Natural killer cell (primary cell): ENCODE measurements around the gene SLC46A1. TPM values are rescaled to one million over a fixed set of nuclear protein-coding genes. Genes with fewer than 3 reads are reported as not detected.

Experiments used
- ATAC-seq, 3 donors: fragments of 150-1000 bp in 2 of 3; fragments of 200-7000 bp in 1 of 3; cut with Tn5 transposase; 1 replicate in 1 of 3; 2 replicates in 2 of 3; pipeline ENCODE4 v1.10.0; 2021; ENCODE audit warnings: mild to moderate bottlenecking in 2 of 3, moderate library complexity in 2 of 3
- DNase-seq, 2 donors: peaks; one replicate each; pipeline versions ENCODE4 v3.0.0 to v3.0.0-alpha.2; 2013 to 2021; ENCODE audit warnings: mixed read lengths in 1 of 2
- H3K27ac ChIP-seq: one replicate; pipeline ENCODE4 v1.5.1; 2013; ENCODE audit warnings: mild to moderate bottlenecking, low read length
- H3K27me3 ChIP-seq: one replicate; pipeline ENCODE4 v1.6.1; 2013; ENCODE audit warnings: low read length; ENCODE audit not compliant: control insufficient read depth, insufficient read depth
- H3K36me3 ChIP-seq: one replicate; pipeline ENCODE4 v1.6.1; 2013; ENCODE audit warnings: low read length; ENCODE audit not compliant: control insufficient read depth, insufficient read depth
- H3K4me1 ChIP-seq: one replicate; pipeline ENCODE4 v1.6.1; 2013; ENCODE audit warnings: low read length; ENCODE audit not compliant: control insufficient read depth, insufficient read depth
- H3K4me3 ChIP-seq: one replicate; pipeline ENCODE4 v1.5.1; 2013; ENCODE audit warnings: low read length
- H3K9me3 ChIP-seq: one replicate; pipeline ENCODE4 v1.6.1; 2013; ENCODE audit warnings: low read length; ENCODE audit not compliant: control insufficient read depth, insufficient read depth
- H3K27ac Mint-ChIP-seq, 2 donors: one replicate each; pipeline ENCODE4 v1.8.0; 2022; ENCODE audit warnings: mild to moderate bottlenecking in 2 of 2, mixed read lengths in 2 of 2, moderate library complexity in 1 of 2
- H3K27me3 Mint-ChIP-seq, 2 donors: one replicate each; pipeline ENCODE4 v1.8.0; 2022; ENCODE audit warnings: low read depth in 2 of 2, mixed read lengths in 2 of 2
- H3K36me3 Mint-ChIP-seq: one replicate; pipeline ENCODE4 v1.8.0; 2022; ENCODE audit warnings: mixed read lengths
- H3K4me1 Mint-ChIP-seq, 2 donors: one replicate each; pipeline ENCODE4 v1.8.0; 2022; ENCODE audit warnings: mixed read lengths in 2 of 2
- H3K4me3 Mint-ChIP-seq: one replicate; pipeline ENCODE4 v1.8.0; 2022; ENCODE audit warnings: mild to moderate bottlenecking, moderate library complexity, mixed read lengths
- H3K9me3 Mint-ChIP-seq, 2 donors: one replicate each; pipeline ENCODE4 v1.8.0; 2022; ENCODE audit warnings: mixed read lengths in 2 of 2
- WGBS: methylation state at CpG from one replicate; pipeline ENCODE4 v1.1.7; 2013; ENCODE audit warnings: missing lambda C conversion rate; ENCODE audit not compliant: insufficient coverage; 5-methylcytosine and 5-hydroxymethylcytosine counted together
- intact Hi-C: fragments of 100-400 bp; cut with micrococcal nuclease; formaldehyde crosslinking; loops from one replicate; pipeline ENCODE4 v1.14.2; 2022
- total RNA-seq, 4 donors: library from RNA; stranded (reverse); fragments of 120-200 nt in 1 of 4; gene quantifications; one replicate each; pipeline versions ENCODE4 v1.2.3 to v1.2.4, GENCODE V29; 2013 to 2022
- TF ChIP-seq, protein P1 (sequence below): fragments of 200-600 bp; IDR thresholded peaks from one replicate; pipeline ENCODE4 v1.8.0; 2022; ENCODE audit warnings: antibody characterized with exemption

SLC46A1 gene
- total RNA-seq, 3 donors from 2014 or later (not counting 1 experiment from before 2014, with no cell fraction given), result 0.54 to 0.84 (median 0.55) TPM

GRCh38 chr17:28427371-28427770 lies 21.4 kb upstream of the SLC46A1 start:
- Mint-ChIP-seq H3K4me3 (no peak overlapping the region), H3K27me3 (peaks cover 12 to 17% of the 10 kb centered on the region in 2 donors), H3K36me3 (no peaks in the 10 kb centered on the region), H3K27ac (no peak overlapping the region), H3K4me1 (no peaks in the 10 kb centered on the region), H3K9me3 (no peaks in the 10 kb centered on the region)
- Histone ChIP-seq H3K4me1 (no peaks in the 10 kb centered on the region), H3K4me3 (no peak overlapping the region), H3K27me3 (no peaks in the 10 kb centered on the region), H3K27ac (no peak overlapping the region), H3K36me3 (no peaks in the 10 kb centered on the region), H3K9me3 (no peaks in the 10 kb centered on the region)
- intact Hi-C loops, result no loop called here
- no peak for ATAC-seq
- 100% methylated on average over 2 of the region's 5 CpGs for WGBS
- TF ChIP-seq, protein P1, sequence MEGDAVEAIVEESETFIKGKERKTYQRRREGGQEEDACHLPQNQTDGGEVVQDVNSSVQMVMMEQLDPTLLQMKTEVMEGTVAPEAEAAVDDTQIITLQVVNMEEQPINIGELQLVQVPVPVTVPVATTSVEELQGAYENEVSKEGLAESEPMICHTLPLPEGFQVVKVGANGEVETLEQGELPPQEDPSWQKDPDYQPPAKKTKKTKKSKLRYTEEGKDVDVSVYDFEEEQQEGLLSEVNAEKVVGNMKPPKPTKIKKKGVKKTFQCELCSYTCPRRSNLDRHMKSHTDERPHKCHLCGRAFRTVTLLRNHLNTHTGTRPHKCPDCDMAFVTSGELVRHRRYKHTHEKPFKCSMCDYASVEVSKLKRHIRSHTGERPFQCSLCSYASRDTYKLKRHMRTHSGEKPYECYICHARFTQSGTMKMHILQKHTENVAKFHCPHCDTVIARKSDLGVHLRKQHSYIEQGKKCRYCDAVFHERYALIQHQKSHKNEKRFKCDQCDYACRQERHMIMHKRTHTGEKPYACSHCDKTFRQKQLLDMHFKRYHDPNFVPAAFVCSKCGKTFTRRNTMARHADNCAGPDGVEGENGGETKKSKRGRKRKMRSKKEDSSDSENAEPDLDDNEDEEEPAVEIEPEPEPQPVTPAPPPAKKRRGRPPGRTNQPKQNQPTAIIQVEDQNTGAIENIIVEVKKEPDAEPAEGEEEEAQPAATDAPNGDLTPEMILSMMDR, result no peak
- DNase-seq, result no peak

DNA sequence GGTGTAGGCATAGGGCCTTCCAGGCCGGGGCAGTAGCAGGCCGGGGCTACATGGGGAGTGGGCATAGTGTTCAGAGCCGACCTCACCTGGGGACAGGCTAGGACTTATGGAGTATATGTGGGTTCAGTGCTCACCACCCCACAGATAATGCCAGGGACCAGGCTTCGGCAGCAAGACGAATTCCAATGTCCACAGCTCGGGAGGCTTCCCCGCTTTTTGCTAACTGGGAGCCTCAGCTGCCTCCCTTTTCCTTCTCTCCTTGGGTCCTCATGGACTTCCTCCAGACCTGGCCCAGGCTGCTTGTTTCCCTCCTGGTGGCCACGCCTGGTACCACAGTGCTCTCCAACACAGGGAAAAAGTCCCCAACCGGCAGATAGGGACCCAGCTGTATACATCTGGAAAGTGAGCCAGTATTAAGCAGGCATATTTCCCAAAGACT lies 20.1 kb upstream of the SLC46A1 start:
- H3K4me3 ChIP-seq, result no peak overlapping the region
- H3K4me1 ChIP-seq, result no peaks in the 10 kb centered on the region
- intact Hi-C loops, result no loop called here
- Mint-ChIP-seq H3K4me1 (no peaks in the 10 kb centered on the region), H3K4me3 (no peak overlapping the region), H3K27ac (no peak overlapping the region), H3K27me3 (peaks cover 5 to 9% of the 10 kb centered on the region in 2 donors), H3K9me3 (no peaks in the 10 kb centered on the region), H3K36me3 (no peaks in the 10 kb centered on the region)
- H3K36me3 ChIP-seq, result no peaks in the 10 kb centered on the region
- DNase-seq (peak in 1 of 2 donors; percentile 12), ATAC-seq (peak in 1 of 3 donors; percentile 10)
- H3K27me3 ChIP-seq, result no peaks in the 10 kb centered on the region
- 87% methylated on average over 9 of the region's 9 CpGs for WGBS
- H3K27ac ChIP-seq, result no peak overlapping the region
- H3K9me3 ChIP-seq, result no peaks in the 10 kb centered on the region
- TF ChIP-seq, protein P1, result no peak

- no peak for ATAC-seq
- Mint-ChIP-seq H3K27me3 (peaks cover 3 to 15% of the 10 kb centered on the region in 2 donors), H3K9me3 (no peaks in the 10 kb centered on the region), H3K27ac (no peak overlapping the region), H3K4me1 (no peaks in the 10 kb centered on the region), H3K4me3 (no peak overlapping the region), H3K36me3 (no peaks in the 10 kb centered on the region)
- Histone ChIP-seq H3K4me1 (no peaks in the 10 kb centered on the region), H3K36me3 (no peaks in the 10 kb centered on the region), H3K27ac (no peak overlapping the region), H3K9me3 (no peaks in the 10 kb centered on the region), H3K4me3 (no peak overlapping the region), H3K27me3 (no peaks in the 10 kb centered on the region)
- intact Hi-C loops, result no loop called here
- WGBS, result 89% methylated on average over 13 of the region's 13 CpGs
- DNase-seq, result no peak
- TF ChIP-seq, protein P1, result no peak
Measured at GRCh38 chr17:28425206-28425605, 19.2 kb upstream of the SLC46A1 start.

- whole genome bisulfite sequencing, result 89% methylated on average over 6 of the region's 7 CpGs
- Mint-ChIP-seq H3K27me3 (peaks cover 6 to 21% of the 10 kb centered on the region in 2 donors), H3K9me3 (no peaks in the 10 kb centered on the region), H3K4me3 (no peak overlapping the region), H3K36me3 (no peaks in the 10 kb centered on the region), H3K4me1 (peaks cover 3% of the 10 kb centered on the region in 2 donors), H3K27ac (no peak overlapping the region)
- H3K4me1 ChIP-seq, result no peaks in the 10 kb centered on the region
- H3K9me3 ChIP-seq, result no peaks in the 10 kb centered on the region
- TF ChIP-seq, protein P1, result no peak
- intact Hi-C loops, result no loop called here
- H3K4me3 ChIP-seq, result no peak overlapping the region
- no peak for ATAC-seq
- H3K27ac ChIP-seq, result no peak overlapping the region
- DNase-seq, result no peak
- no peaks in the 10 kb centered on the region for H3K36me3 ChIP-seq
- H3K27me3 ChIP-seq, result no peaks in the 10 kb centered on the region
Measured at GRCh38 chr17:28421787-28422305, 15.8 kb upstream of the SLC46A1 start.
